ENCODE measurements around the gene SLC41A3.

Gene SLC41A3

DNA sequence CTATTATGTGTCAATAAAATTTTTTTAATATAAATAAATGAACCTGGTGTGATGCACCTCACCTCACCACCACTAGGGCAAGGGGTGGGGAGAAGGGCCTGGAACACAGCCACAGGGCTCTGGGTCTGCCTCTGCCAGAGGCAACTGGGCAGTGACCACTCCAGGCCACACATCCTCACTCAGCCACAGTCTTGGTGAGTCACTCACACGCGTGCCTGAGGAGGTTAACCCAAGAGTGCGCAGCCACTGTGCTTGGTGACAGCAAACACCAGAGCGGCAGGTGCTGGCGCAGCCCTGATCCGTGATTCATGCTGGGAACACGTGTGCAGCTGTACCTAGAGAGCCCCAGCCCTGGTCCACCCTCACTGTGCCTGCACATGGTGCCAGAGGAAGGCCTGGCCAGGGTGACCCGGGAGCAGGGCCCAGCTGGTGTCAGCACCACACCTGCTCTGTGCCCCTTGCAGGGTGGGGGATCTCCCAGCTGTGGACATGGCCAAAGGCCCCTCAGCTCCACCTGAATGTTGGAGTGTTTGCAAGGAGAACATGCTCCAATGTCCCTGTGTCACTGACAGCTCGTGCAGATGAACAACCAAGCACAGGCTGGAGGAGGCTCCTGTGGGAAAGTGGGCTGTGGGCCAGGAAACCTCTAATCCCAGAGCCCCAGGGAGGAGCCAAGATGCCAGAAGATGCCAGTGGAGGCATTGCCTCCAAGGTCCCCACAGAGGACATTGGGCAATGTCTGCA lies 2.1 kb downstream of the SLC41A3 start:
- Histone ChIP-seq H3K4me3 (ENCODE audit: low read length) (no peak overlapping the region), H3K79me2 (ENCODE audit: control insufficient read depth, low read length) (peaks cover 14% of the 10 kb centered on the region), H3K9me3 (ENCODE audit: control insufficient read depth, insufficient read depth, low read length) (no peaks in the 10 kb centered on the region), H3K36me3 (ENCODE audit: control insufficient read depth, low read length) (peaks cover 3% of the 10 kb centered on the region; the same call in 1 of the 2 replicates), H3K9me2 (replicated peaks; ENCODE audit: control insufficient read depth, low read length) (no peaks in the 10 kb centered on the region), H4K20me1 (ENCODE audit: control insufficient read depth, insufficient read depth, low read depth, low read length) (no peaks in the 10 kb centered on the region), H3K27me3 (ENCODE audit: control insufficient read depth, low read length) (no peaks in the 10 kb centered on the region), H3K27ac (ENCODE audit: low read depth, low read length) (no peak overlapping the region), H3K4me1 (ENCODE audit: control insufficient read depth, low read length) (peaks cover 24% of the 10 kb centered on the region), H3F3A (ENCODE audit: control insufficient read depth, insufficient read depth) (0 out of 2 replicates have a peak, but pooled peaks cover 6% of the 10 kb centered on the region), H3K4me2 (ENCODE audit: low read length) (no peak overlapping the region)
- no peak for TF ChIP-seq EZH2phosphoT487 (IDR thresholded peaks at IDR 0.05; ENCODE audit: borderline replicate concordance, low read length)
- TF ChIP-seq, protein P1, sequence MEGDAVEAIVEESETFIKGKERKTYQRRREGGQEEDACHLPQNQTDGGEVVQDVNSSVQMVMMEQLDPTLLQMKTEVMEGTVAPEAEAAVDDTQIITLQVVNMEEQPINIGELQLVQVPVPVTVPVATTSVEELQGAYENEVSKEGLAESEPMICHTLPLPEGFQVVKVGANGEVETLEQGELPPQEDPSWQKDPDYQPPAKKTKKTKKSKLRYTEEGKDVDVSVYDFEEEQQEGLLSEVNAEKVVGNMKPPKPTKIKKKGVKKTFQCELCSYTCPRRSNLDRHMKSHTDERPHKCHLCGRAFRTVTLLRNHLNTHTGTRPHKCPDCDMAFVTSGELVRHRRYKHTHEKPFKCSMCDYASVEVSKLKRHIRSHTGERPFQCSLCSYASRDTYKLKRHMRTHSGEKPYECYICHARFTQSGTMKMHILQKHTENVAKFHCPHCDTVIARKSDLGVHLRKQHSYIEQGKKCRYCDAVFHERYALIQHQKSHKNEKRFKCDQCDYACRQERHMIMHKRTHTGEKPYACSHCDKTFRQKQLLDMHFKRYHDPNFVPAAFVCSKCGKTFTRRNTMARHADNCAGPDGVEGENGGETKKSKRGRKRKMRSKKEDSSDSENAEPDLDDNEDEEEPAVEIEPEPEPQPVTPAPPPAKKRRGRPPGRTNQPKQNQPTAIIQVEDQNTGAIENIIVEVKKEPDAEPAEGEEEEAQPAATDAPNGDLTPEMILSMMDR (IDR thresholded peaks at IDR 0.05; ENCODE audit: low read depth, low read length, poor library complexity, severe bottlenecking), result peak; percentile 45

DNA sequence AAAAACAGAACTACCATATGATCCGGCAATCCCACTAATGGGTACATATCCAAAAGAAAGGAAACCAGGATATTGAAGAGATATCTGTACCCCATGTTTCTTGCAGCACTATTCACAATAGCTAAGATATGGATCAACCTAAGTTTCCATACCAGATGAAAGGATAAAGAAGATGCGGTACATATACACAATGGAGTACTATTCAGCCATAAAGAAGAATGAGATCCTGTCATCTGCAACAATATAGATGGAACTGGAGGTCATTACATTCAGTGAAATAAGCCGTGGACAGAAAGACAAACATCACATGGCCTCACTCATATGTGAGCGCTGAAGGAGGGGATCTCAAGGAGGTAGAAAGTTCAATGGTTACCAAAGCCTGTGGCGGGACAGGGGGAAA lies 3.0 kb downstream of the SLC41A3 start:
- H3K79me2 ChIP-seq (ENCODE audit: control insufficient read depth, low read length), result peaks cover 14% of the 10 kb centered on the region
- H4K20me1 ChIP-seq (ENCODE audit: control insufficient read depth, insufficient read depth, low read depth, low read length), result no peaks in the 10 kb centered on the region
- no peaks in the 10 kb centered on the region for H3K9me2 ChIP-seq (replicated peaks; ENCODE audit: control insufficient read depth, low read length)
- no peaks in the 10 kb centered on the region for H3K9me3 ChIP-seq (ENCODE audit: control insufficient read depth, insufficient read depth, low read length)
- H3K27me3 ChIP-seq (ENCODE audit: control insufficient read depth, low read length), result no peaks in the 10 kb centered on the region
- 0 out of 2 replicates have a peak, but pooled peaks cover 6% of the 10 kb centered on the region for H3F3A ChIP-seq (ENCODE audit: control insufficient read depth, insufficient read depth)
- H3K4me3 ChIP-seq (ENCODE audit: low read length), result no peak overlapping the region
- H3K4me1 ChIP-seq (ENCODE audit: control insufficient read depth, low read length), result peaks cover 24% of the 10 kb centered on the region
- peaks cover 3% of the 10 kb centered on the region; the same call in 1 of the 2 replicates for H3K36me3 ChIP-seq (ENCODE audit: control insufficient read depth, low read length)
- H3K4me2 ChIP-seq (ENCODE audit: low read length), result no peak overlapping the region
- TF ChIP-seq, protein P1 (IDR thresholded peaks at IDR 0.05; ENCODE audit: low read depth, low read length, poor library complexity, severe bottlenecking), result no peak
- no peak for TF ChIP-seq EZH2phosphoT487 (IDR thresholded peaks at IDR 0.05; ENCODE audit: borderline replicate concordance, low read length)
- H3K27ac ChIP-seq (ENCODE audit: low read depth, low read length), result no peak overlapping the region

DNA sequence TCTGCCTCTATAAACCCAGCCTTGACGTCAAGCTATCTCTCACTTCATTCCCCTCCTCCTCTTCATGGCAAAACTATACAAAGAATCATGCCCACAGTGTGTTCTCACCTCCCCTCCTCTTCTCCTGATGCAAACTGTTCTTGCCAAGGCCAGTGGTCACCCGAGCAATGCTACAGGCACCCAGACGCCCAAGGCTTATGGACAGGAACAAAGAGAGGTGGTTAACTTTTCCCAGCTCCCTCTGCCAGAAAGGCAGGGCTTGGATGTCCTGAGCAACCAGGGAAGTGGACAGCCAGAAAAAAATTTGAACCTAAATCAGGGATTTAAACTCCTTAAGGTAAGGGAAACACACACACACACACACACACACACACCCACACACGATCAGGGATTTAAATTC lies 5.1 kb downstream of the SLC41A3 start:
- Histone ChIP-seq H3K4me3 (ENCODE audit: low read length) (no peak overlapping the region), H4K20me1 (ENCODE audit: control insufficient read depth, insufficient read depth, low read depth, low read length) (no peaks in the 10 kb centered on the region), H3K9me2 (replicated peaks; ENCODE audit: control insufficient read depth, low read length) (no peaks in the 10 kb centered on the region), H3K9me3 (ENCODE audit: control insufficient read depth, insufficient read depth, low read length) (peaks cover 6% of the 10 kb centered on the region; the same call in 1 of the 2 replicates), H3K79me2 (ENCODE audit: control insufficient read depth, low read length) (peaks cover 14% of the 10 kb centered on the region), H3K4me2 (ENCODE audit: low read length) (no peak overlapping the region), H3F3A (ENCODE audit: control insufficient read depth, insufficient read depth) (0 out of 2 replicates have a peak, but pooled peaks cover 2% of the 10 kb centered on the region), H3K27me3 (ENCODE audit: control insufficient read depth, low read length) (no peaks in the 10 kb centered on the region), H3K27ac (ENCODE audit: low read depth, low read length) (no peak overlapping the region), H3K36me3 (ENCODE audit: control insufficient read depth, low read length) (peaks cover 3% of the 10 kb centered on the region; the same call in 1 of the 2 replicates), H3K4me1 (ENCODE audit: control insufficient read depth, low read length) (peaks cover 10% of the 10 kb centered on the region)
- TF ChIP-seq, protein P1 (IDR thresholded peaks at IDR 0.05; ENCODE audit: low read depth, low read length, poor library complexity, severe bottlenecking), result no peak
- no peak for TF ChIP-seq EZH2phosphoT487 (IDR thresholded peaks at IDR 0.05; ENCODE audit: borderline replicate concordance, low read length)

Measured in DOHH2 (cell line).